DMS79 (cell line): Measurements from ENCODE around the gene PPP1R11.
A peak's percentile ranks its signal among the peaks of the same experiment; 100 is the strongest.
"Not testable (repeated sequence)": the region's sequence is repeated elsewhere in the genome, so short reads cannot be mapped to it uniquely, and the experiment has no call there.

Experiments used
- DNase-seq: peaks from one replicate; lab custom pipeline; 2025; lab: John Stamatoyannopoulos, UW

Gene PPP1R11, protein sequence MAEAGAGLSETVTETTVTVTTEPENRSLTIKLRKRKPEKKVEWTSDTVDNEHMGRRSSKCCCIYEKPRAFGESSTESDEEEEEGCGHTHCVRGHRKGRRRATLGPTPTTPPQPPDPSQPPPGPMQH

DNA sequence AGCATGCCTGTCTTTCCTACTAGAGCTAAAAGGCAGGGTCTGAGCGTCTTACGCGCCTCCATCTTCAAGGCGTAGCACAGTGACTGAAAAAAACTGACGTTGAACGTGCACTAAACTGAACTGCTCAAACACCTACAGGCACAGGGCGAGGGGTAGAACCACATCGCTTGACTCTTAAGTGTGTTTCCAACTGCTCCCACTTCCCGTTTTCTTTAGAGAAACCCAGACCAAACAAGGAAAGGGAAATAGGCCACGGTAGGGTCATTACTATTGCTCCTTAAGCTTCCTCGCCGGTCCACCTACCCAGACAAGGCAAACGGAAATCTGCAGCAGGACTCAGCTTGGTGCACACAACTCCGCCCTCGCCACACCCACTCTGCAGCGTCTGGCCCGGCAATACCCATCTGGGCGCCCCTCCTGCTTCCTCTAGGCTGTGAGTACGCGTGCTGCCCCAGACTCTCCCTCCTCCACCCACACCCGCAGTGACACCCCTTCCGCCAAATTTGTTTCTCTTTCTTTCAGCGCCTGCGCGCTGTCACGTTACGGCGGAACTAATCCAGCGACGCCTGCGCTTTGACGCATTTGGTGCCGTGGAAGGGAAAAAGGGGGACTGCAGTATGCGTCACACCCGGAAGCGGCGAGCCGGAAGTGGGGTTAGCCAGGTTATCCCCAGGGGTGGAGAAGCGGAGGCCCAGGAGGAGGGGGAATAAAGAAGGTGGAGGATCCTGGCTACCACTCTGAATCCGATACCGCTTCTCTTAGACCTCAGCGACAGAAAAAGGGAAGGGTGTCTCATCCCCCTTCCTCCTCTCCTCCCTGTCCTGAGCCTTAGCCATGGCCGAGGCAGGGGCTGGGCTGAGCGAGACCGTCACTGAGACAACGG, at the start of gene PPP1R11:
PPP1R11 (plus strand) TSS at position 622 of the 883 bp plus-strand sequence; CDS start at position 835, 213 bp downstream.
- peak; percentile 98 for DNase-seq

DNA sequence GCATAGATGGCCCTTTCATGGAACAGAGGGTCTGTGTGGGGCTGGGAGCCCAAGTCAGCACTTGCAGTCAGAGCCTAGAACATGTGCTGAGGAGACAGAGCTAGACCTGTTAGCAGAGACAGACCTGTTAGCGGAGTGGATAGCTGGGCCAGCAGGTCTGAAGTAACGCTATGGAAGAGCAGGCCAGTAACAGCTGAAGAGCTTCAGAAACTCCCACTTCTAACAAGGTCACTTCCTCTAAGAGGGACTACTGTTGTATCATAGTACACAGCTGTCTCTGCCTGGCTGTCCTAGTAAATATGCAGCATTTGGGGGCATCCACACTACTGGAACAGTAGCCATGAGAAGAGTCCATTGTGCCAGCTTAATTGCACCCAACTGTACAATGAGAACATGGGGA, 47.2 kb upstream of the PPP1R11 start:
- no peak for DNase-seq

DNA sequence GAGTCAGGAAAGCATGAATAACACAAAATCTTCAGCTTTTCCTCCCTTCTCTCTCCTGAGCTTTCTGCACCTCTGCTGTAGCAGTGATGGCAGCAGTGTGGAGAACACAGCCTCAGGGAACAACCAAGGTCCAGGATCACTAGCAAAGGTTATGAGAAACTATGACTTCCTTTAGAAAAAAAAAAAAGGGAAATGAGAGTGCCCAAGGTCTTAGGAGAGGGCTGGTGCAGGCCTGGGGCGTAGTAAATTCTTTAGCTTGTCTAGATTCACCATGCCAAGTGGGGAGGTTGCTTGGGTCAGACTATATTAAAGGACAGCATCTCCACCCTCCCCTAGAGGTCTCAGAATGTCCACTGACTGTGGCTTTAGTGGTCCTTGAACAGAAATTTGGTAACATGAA, 46.4 kb upstream of the PPP1R11 start:
- DNase-seq = no peak

DNA sequence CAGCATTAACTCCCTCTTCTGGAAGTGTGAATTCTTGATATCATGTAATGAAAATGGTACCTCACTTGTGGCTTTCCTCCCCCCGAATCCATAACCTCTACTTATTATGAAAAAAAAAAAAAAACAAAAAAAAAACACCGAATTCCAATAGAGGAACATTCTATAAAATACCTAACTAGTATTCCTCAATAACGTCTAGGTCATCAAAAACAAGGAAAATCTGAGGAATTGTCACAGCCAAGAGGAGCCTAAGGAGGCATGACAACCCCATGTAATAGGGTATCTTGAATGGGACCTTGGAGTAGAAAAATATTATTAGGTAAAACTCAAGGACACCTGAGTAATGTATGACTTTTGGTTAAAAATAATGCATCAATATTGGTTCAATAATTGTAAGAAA, 44.8 kb upstream of the PPP1R11 start:
- DNase-seq = no peak

DNA sequence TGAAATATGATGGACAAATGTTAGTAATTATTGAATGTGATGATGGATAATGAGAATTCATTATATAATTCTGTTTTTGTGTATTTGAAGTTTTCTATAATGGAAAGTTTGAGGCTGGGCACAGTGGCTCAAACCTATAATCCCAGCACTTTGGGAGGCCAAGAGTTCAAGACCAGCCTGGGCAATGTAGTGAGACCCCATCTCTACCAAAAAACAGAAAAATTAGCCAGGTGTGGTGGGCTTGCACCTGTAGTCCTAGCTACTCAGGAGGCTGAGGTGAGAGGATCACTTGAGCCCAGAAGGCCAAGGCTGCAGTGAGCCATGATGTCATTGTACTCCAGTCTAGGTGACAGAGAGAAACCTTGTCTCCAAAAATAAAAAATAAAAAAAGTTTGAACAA, 44.3 kb upstream of the PPP1R11 start:
- DNase-seq = not testable (repeated sequence)

DNA sequence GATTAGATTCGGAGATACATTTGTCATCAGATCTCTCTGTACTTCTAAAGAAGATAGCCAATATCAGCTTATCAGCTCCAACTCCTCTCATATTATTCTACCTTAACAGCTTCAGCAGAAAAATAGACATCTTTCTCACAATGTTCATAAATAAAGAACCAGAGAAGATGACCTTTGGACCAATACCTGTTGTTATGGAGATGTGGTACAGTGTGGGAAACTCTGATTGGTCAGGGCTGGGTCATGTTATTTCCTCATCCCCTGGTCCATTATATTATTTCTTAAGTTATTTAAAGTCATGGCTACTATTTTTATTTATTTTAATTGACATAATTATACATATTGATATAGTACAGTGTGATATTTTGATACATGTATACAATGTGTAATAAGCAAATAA, 41.8 kb upstream of the PPP1R11 start:
- no peak for DNase-seq

DNA sequence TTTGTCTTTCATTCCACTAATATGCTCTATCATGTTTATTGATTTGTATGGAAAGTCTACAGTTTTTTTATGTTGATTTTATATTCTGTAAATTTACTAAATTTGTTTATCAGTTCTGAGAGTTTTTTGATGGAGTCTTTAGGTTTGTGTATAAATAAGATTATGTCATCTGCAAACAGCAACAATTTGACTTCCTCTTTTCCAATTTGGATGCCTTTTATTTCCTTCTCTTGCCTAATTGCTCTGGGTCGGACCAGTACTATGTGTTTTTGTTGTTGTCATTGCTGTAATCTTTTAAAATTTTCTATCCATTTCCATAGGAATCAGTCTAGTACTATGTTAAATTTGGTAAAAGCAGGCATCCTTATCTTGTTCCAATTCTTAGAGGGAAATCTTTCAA, 37.4 kb upstream of the PPP1R11 start:
- no peak for DNase-seq

DNA sequence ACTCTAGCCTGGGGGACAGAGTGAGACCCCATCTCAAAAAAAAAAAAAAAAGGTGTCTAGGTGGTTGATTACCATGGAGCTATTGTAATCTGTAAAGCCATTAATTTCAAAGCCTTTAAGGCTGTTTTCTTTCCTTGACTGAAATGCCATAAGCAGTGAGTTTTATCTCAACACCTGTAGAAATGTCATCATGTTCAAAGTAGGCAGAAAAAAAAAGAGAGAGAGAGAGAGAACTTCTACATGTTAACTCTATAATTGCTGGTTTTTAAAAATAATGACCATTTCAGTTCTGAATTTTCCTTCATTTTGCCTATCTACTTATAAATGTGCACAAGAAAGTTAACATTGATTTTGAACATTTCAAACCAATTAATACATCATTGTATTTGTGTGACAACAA, 35.6 kb upstream of the PPP1R11 start:
- no peak for DNase-seq

DNA sequence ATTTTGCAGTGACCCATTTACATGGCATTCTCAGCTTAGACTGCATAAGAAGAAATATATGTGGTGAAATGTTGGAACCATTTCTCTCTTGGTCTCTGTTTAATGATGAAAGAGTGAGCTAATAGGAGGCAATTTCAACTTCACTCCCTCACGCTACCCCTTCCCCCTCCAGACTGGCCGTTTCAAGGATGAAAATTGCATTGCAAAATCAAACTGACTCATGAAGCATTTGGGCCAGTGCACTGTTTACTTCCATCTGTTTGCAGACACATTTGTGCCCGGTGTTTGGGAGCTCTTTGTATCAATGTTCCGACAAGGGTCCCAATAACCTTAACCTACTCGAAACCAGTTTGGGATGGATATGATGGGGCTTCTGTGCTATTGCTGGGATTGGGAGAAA, 33.6 kb upstream of the PPP1R11 start:
- DNase-seq = not testable (repeated sequence)

DNA sequence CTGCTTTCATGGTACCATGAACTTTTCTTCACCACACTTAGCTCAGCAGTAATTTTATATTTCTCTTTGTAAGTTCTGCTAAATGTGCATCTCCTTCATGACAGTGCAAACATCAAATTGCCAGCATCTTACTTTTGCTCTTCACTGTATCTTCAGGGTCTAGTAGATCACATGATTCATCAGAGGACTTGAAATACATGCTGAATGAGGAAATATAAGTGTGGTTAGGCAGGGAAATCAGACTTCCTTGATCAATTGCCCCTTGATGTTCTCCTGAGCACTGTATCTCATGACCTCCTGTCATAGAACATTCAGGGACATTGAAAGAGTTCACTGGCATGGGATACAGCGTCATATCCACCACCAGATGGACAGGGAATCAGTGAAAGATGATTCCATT, 31.2 kb upstream of the PPP1R11 start:
- no peak for DNase-seq

DNA sequence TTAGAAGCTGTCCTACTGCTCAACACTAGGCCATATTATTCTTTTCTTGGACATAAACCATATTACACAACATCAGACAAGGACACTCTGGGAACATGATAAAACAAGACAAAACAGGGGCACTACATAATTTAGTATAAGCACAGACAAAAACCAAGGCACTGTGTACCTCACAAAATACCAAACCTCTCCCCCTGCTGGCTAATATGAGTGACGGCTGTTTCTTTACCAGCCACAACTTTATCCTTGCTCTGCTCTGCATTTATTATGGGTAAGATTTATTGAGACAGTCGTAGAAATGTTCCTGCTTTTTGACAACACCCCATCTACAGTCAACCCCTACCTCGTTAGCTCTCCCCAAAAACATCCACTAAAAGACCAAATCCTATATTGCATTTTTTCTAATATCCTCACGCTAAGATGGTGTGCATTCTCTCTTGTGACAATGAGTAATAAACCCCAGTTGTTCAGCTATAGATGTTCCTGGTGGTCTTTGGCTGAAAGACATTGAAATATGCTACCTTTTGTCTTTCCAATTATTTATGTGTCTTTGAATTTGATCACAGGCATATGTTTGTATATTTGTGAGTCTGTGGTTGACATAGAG, 29.7 kb upstream of the PPP1R11 start:
- DNase-seq = no peak

DNA sequence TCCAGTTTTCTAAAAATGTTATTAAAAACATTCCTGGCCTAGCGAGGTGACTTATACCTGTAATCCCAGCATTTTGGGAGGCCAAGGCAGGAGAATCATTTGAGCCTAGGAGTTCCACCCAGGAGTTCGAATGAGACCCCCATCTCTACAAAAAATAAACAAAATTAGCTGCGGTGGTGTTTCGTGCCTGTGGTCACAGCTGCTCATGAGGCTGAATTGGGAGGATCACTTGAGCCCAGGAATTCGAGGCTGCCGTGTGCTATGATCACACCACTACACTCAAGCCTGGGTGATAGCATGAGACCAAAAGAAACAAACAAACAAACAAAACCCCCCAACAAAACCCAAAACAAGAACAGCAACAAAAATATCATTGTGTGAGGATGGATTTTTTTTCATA, 25.8 kb upstream of the PPP1R11 start:
- no peak for DNase-seq

DNA sequence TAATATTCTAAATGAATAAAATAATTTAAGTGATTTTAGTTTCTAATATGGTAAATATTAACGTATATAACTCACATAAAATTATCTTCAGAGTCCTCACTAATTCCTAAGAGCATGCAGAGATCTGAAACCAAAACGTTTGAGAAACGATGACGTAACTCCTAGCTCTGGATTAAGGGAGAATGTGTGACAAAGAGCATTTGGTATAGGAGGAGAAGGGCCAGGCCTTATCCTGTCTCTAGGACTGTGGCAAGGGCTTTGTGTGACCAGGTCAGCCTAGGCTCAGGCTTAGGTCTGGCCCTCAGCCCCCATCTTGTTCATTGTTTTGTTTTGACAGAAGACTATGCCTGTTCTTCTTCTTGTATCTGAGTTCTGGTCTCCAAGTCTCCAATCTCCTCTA, 25.2 kb upstream of the PPP1R11 start:
- DNase-seq = no peak

DNA sequence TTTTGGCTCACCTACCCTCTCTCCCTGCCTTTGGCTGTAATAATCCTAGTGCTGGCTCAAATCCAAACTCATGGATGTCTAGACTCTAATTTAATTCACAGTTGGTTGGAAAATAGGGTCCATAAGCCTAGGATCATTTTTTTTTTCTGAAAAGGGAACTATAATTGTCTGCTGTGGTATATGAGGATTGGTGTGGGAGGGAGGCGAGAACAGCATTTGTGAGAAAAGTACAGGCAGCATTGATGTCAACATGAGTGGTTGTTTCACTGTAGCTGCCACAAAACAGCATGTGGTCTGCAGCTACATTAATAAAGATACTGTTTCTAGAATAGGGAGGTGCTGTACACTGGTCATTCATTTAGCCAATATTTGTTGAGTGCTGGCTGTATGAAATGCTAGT, 24.5 kb upstream of the PPP1R11 start:
- no peak for DNase-seq

DNA sequence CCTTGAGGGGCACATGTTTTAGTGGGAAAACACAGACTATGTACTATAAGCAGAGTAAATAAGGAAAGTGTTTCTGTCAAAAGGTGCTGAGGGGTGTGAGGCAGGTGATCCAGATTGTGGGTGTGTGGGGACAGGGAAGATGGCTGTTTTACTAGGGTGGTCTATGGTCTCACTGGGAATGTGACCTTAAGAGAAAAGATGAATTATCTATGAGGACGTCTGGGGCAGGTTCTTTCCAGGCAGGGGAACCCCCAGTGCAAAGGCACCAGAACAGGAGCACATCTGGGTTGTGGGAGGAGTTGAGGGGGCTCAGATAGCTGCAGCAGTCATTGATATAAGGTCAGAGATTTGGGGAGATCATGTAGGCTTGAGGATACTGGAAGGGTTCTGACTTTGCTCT, 24.1 kb upstream of the PPP1R11 start:
- DNase-seq = no peak

DNA sequence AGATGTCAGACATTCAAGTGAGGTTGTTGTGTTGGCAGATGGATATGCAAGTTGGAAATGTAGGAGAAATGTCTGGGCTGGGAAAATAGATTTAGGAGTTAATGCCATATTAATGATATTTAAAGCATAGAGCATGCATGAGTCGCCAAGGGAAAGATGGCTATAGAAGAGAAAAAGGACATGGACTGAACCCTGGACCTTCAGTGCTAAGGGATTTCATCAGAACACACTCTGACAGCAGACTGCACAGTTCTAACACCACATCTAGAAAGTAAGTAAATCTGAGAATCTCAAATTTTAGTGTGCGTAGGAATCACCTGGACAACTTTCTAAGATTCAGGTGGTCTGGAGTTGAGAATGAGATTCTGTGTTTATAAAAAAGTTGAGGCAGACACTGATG, 23.3 kb upstream of the PPP1R11 start:
- DNase-seq = no peak

DNA sequence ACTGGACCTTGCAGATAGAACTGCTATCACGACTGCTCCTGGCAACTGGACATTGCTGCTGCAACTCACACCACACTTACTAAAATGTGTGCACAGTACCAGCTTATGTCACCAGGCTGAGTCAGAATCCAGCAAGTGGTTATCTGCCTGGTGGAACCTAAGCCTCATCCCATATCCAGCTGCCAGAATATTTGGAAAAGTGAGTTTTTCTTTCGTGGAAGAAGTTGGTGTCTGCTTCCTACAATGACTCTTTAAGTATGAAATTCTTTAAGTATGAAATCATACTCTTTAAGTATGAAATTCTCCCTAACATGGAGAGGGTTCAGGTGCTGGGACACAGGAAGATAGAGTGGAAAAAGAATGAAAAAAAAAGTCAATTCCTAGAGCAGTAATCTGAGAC, 22.4 kb upstream of the PPP1R11 start:
- no peak for DNase-seq

DNA sequence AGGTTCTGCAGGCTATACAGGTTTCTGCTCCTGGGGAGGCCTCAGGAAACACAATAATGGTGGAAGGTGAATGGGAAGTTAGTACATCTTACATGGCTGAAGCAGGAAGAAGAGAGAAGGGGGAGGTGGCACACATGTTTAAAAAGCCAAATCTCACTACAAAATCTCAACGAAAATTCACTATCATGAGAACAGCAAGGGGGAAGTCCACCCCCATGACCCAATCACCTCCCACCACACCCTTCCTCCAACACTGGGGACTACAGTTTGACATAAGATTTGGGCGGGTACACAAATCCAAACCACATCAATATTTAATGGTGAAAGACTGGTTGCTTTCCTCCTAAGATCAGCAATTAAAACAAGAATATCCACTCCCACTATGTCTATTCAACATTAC, 19.8 kb upstream of the PPP1R11 start:
- DNase-seq = no peak

DNA sequence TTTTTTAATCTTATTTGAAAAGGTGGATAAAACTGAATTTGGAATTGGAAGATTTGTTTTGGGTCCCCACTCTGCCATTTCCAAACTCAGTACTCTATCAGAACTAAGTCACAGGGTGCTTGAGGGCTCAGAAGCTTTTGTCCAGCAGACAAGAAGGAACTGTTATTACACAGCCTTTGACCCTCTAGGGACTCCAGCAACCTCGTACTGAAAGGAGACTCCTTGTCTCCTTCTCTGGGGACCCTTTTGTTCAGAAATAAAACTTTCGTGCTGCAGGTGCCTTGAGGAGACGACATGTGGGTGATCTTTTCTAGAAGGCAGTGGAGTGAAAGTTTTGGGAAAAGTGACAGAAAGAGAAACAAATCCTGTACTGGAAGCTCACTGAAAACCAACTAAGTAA, 13.3 kb upstream of the PPP1R11 start:
- DNase-seq = no peak

DNA sequence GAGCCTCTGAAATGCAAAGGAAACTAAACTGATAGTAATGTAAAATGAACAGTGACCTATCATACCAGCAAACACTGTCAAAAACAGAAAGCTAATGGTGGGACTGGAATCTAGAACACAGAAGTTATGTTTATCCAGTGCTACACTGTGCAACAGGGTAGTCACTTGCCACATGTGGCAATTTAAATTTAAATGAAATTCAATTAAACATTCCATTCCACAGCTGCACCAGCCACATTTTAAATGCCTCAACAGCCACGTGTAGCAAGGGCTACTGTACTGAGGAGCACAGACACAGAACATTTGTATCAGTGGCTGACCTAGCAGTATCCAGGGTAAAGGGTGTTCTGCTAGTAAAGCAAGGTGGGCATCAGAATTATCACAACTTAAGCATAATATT, 11.5 kb upstream of the PPP1R11 start:
- no peak for DNase-seq

DNA sequence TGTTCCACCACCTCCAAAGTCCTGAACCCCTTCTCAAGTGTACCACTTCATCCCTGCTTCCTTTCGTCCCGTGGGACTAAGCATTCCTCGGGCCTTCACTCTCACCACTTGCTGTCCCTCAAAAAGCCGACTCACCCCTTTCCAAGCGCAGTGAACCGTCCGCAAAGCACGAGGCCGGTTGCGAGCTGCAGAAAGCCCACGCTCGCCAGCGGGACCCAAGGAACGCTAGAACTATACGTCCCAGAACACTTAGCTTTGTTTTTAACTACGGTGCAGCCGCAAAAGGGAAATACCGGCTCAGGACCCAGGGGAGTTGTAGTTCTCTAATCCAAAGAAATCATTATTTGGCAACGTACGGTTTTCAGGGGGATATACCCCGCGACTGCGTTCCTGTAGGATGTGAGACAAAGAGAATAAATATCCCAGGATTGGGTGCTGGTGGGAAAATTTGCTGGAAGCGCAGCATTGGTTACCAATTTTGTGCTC, 6.3 kb upstream of the PPP1R11 start:
- no peak for DNase-seq

DNA sequence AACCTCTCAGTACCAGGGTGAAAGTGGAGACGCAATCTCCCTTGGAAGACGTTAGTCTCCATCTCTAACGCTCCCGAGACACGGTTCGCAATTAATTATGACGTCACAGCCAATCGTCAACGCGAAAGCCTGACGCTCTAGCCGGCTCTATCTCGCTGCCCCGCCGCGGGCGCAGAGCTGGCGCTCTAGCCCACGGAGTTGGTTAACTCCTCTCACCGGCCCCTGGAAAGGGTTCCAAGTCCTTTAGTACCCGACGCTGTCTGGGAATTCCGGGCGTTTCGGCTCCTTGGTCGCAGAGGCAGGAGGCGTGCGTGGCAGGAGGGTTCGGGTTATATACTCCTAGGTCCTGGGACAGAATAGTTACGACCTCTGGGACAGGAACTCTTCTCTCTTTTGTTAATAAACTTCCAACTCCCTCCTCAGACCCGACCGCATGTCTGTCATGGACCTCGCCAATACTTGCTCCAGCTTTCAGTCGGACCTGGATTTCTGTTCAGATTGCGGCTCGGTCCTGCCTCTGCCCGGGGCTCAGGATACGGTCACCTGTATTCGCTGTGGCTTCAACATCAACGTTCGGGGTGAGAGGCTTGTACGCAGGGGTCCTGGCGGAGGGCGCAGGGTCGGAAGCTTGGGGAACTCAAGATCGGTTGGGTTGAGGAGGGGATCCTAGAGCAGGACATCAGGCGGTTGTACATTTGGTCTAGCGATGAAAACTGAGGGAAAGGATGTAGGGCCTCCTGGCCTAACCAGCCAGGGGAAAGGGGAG, 5.7 kb upstream of the PPP1R11 start, which contains the start of gene POLR1H:
POLR1H (plus strand) TSS at position 174 of the 766 bp plus-strand sequence; CDS start at position 434, 260 bp downstream.
- peak; percentile 93 for DNase-seq
